AG09319 (cell line): ENCODE results near the gene DPCD.

Experiments used
- DNase-seq: peaks from one replicate; pipeline ENCODE4 v3.0.0-alpha.2; 2010; ENCODE audit warnings: low read depth; ENCODE audit errors: extremely low read depth
- CTCF ChIP-seq: IDR thresholded peaks from 2 replicates; pipeline ENCODE4 v1.5.1; 2011; ENCODE audit warnings: low read depth, mild to moderate bottlenecking, inconsistent platforms, low read length, moderate library complexity

Gene DPCD

GRCh38 chr10:101572785-101573184 lies 15.3 kb upstream of the DPCD start:
- TF ChIP-seq CTCF, result no peak
- DNase-seq, result no peak

GRCh38 chr10:101573885-101574753 lies 14.0 kb upstream of the DPCD start:
- DNase-seq, result no peak
- TF ChIP-seq CTCF, result no peak

- DNase-seq, result no peak
- TF ChIP-seq CTCF, result no peak
These were observed 13.0 kb upstream of the DPCD start for GRCh38 chr10:101575091-101575490.

- no peak for TF ChIP-seq CTCF
- no peak for DNase-seq
These were observed 12.4 kb upstream of the DPCD start for GRCh38 chr10:101575580-101576210.

- DNase-seq, result peak; percentile 10
- no peak for TF ChIP-seq CTCF
These were observed 11.8 kb upstream of the DPCD start for GRCh38 chr10:101576211-101576863.

- no peak for DNase-seq
- TF ChIP-seq CTCF, result no peak
These were observed 10.8 kb upstream of the DPCD start for GRCh38 chr10:101577121-101577871.
